NCI-H1436 treated with DMSO at 0.1 percent for 48 hours (cell line): ENCODE results near the gene FGD6.

Source experiments
- DNase-seq: peaks from one replicate; lab custom pipeline; 2025; lab: John Stamatoyannopoulos, UW

Gene FGD6

GRCh38 chr12:95083938-95084337, 133.3 kb downstream of the FGD6 start:
- DNase-seq: no peak

GRCh38 chr12:95083471-95083870, 133.8 kb downstream of the FGD6 start:
- DNase-seq: no peak

GRCh38 chr12:95077341-95077740, 139.9 kb downstream of the FGD6 start:
- no peak for DNase-seq

DNA sequence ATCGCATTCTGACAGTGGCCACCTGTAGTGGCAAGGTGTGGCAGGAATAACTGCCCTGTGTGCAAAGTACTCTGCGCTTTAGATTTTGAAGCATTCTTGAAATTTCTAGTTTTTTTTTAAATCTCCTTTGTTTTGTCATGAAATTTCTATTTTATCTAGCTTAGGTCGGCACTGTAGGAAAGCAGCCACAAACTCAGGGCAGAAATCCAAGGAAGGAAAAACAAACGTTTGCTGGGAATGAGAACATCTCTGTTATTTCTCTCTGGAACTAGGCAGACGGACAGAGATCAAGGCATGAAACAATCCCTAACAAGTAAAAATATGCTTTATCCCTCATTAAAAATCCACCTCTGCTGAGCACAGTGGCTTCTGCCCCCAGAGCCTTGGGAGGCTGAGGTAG, 142.5 kb downstream of the FGD6 start:
- DNase-seq: no peak

DNA sequence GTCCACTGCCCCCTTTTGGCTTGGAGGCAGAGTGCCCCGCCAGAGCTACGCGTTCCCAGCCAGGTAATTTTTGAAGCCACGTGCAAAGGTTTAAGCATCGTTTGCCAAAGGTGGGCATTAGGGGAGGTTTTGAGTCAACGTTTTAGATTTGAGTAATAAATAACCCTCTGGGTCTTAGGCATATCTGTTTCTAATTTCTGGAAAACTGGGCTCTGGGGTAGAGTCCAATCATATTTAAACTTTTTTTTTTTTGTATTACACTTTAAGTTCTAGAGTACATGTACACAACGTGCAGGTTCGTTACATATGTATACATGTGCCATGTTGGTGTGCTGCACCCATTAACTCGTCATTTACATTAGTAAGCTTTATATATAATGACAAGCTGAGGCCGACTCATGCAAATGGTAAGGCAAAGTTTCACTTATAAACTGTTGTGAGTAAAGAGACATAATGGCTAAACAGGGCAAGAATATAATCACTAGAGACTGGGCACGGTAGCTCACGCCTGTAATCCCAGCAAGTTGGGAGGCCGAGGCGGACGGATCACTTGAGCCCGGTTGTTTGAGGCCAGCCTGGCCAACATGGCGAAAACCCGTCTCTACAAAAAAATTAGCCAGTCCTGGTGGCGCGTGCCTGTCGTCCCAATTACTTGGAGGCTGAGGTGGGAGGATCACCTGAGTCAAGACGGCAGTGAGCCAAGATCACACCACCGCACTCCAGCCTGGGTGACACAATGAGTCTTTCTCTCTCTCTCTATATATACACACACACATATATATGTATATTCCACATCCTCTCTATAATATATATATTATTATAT, 143.4 kb downstream of the FGD6 start:
- no peak for DNase-seq

DNA sequence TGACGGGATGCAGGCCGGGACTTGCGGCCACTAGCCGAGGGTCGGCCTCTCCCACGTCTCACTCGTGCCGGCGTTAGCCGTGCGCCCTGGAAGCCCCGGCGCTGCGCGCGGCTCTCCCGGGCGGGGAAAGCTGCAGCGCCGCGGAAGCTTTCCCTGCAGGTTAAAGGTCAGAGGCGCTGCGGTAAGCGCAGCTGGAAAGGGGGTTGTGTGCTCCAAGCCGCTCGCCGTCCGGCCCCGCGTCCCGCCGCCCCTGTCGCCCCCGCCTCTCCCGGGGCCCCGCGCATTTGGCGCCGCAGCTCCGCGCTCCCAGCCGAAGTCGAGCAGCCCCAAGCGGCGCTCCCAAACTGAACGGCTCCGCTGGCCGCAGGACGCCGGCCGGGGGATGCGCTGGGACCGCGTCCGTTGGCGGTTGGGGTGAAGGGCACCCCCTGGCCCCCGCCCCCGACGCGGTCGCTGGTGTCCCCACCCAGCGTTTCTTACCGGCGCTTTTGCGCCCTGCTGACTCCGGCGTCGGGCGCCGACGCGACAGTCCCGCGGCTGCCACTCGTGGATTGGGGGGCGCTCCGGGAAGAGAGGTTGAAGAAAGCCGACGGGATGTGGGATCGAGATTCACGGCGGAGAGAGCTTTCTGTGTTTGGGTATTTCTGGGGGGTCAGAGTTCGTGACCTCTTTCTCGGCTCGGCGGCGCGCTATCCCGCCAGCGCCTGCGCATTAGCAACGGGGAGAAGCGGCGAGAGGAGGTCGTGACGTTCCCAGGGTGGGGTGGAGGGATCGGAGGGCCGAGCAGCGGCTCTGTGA, 144.2 kb downstream of the FGD6 start, which contains the start of gene NR2C1:
NR2C1 (minus strand) TSS at position 719 of the 798 bp plus-strand sequence. CDS start 6,234 bp downstream, outside the sequence.
- peak; percentile 68 for DNase-seq

DNA sequence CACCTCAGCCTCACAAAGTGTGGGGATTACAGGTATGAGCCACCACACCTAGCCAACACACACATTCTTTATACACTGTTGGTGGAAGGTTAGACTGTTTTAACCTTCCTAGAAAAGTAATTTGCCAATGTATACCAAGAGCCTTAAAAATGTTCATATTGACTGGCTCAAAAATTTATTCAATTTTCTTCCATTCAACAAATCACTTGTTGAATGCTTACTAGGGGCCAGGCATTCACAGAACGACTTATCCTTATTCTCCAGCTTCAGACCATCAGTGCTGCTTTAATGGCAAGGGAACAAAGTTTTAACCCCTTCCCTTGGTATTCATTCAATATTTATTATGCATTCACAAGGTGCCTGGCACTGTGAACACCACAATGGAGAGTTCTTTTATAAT, 146.9 kb downstream of the FGD6 start:
- DNase-seq: no peak

DNA sequence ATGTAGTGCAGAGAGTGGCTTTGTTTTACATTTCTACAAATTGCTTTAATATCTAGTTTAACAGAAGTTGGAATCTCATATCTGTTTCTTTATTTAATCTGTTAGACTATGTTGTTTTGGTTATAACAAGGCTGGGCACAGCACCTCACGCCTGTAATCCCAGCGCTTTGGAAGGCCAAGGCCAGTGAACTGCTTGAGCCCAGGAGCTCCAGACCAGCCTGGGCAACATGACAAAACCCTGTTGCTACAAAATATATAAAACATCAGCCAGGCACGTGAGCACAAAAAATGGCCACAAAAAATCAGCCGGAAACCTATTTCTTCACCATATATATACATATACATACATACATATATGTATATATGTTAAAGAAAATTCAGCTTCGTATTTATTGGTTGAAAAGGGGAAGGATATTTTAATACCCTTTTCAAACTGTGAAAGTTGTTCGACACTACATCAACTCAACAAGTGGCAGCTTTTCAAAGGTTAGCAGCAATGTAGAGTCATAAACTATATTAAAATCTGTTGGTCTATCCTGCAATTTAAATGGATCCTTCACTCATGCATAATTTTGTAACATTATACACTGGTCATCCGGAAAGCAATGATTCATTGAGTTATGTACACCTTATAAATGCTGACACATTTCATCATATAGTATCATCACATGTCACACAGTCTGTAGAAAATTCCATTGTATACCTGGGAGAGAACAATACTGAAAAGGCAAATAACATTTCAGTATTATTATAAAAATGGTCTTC, 151.0 kb downstream of the FGD6 start:
- DNase-seq: no peak

DNA sequence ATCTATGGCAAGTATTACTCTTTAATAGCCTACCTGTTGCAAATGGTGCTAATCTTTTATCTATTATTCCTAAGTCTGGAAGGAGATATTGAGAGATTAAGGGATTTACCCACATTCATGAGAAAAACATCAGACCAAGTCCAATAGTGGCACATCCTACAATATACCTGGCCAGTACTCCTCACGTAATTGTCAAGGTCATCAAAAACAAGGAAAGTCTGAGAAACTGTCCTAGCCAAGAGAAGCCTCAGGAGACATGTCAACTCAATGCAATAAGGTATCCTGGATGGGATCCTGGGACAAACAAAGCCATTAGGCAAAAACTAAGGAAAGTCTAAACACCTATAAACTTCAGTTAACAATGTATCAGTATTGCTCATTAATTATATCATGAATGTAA, 156.3 kb downstream of the FGD6 start:
- no peak for DNase-seq

- no peak for DNase-seq
Observed at GRCh38 chr12:95059984-95060383, 157.3 kb downstream of the FGD6 start.

DNA sequence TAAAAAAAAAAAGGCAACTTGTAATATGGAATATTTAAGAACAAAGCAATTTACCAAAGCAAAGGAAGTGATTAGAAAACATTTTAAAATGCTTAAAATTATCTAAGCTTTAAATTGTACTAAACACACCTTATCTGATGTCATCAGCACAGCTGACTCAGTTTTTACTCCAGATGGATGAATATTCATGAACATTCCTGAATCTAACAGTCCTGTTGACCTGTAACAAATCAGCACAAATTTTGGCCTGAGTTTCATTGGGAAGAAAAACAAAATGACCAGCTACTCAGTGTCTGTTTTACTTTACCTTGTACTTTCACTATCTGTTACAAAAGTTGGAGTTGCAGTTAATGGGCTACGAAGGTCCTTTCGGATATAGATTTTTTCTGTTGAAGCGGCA, 159.8 kb downstream of the FGD6 start:
- no peak for DNase-seq

GRCh38 chr12:95055057-95055456, 162.2 kb downstream of the FGD6 start:
- no peak for DNase-seq

DNA sequence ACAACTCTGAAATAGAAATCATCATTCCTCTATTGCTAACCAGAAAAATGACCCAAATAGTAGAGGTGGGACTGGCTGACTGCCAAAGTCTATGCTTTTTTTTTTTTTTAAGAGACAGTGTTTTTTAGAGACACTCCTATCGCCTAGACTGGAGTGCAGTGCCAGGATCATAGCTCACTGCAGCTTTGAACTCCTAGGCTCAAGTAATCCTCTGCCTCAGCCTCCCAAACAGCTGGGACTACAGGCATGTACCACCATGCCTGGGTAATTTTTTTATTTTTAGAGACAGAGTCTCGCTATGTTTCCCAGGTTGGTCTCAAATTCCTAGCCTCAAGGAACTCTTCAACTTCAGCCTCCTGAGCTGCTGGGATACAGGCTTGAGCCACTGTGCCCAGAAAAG, 163.1 kb downstream of the FGD6 start:
- DNase-seq: no peak

DNA sequence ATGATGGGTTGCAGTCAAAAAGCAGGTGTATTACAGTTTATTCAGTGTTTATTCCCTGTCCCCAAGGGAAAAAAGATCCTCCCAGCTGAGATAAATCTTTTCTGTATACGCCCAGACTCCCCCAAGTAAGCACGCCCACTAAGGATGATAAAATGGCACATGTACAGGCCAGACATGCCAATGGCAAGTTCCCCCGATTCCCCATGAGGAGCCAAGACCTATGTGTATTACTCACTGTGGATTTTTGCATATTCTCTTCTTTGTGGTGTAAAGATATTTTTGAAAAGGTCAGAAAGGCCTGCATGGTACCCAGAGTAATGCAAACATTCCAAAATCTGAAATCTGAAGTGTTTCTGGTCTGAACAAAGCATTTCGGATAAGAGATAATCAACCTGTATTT, 166.0 kb downstream of the FGD6 start:
- no peak for DNase-seq

GRCh38 chr12:95037906-95038305, 179.4 kb downstream of the FGD6 start:
- no peak for DNase-seq

DNA sequence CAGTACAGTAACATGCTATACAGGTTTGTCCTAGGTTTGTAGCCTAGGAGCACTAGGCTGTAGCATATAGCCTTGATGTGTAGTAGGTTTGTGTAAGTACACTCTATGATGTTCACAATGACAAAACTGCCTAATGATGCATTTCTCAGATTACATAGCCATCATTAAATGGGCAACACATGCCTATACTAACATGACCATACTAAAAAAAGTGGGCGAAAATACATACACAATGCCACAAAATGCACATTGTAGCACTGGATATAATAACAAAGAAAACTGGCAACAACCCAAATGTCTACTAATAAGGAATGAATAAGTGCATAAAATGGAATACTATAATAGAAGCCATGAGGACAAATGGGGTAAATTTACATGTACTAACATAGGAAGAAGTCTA, 182.5 kb downstream of the FGD6 start:
- no peak for DNase-seq
